ENCODE measurements around the gene HEPN1. TPM values are rescaled to one million over a fixed set of nuclear protein-coding genes. Genes with fewer than 3 reads are reported as not detected.

The HEPN1 gene
- total and polyA plus RNA-seq, 2 of the 4 experiments (the other 2 are of a cell fraction): not detected

DNA sequence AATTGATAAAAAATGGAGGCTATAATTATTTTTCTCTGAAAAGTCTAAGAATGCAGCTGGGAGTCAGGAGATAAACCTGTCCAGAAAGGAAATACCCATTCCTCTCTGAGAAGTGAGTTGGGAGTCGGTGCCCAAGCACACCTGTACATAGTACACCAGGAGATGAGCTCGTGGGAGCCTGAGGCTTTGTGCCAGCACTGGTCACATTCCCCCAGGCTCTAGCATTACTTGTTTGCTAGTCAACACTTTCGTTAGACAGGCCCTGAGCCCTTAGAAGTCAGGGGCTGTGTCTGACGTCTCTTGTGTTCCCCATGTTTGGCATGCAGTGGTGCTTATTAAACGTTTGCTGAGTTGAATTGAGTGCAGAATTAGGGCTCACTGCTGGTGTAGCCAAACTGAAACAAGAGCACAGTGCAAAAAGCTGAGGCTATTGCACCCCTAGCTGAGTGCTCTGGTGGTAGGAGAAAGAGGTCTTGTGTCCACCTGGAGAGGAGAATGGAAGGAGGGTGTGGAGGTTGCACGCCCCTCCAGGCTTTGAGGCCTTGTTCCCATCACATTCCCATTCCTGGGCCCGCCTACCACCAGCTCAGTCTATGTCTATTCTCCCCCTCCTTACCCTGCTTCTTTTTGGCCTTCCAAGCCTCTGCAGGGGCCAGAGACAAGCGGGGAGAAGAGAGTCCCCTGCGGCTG lies 28.2 kb upstream of the HEPN1 start:
- H2BK20ac ChIP-seq (ENCODE audit: low read depth, low read length): no peak overlapping the region
- H3K4ac ChIP-seq (ENCODE audit: low read depth, low read length): no peak overlapping the region
- H2BK15ac ChIP-seq (ENCODE audit: low read depth, low read length): no peak overlapping the region
- no peak overlapping the region for H4K5ac ChIP-seq (ENCODE audit: low read depth, low read length)
- H3K9me1 ChIP-seq (ENCODE audit: insufficient read depth, low read length): 0 out of 2 replicates have a peak, but pooled peaks cover 3% of the 10 kb centered on the region
- ATAC-seq (ENCODE audit: low read depth) (no peak), DNase-seq (no peak)
- no peak overlapping the region for H4K91ac ChIP-seq (ENCODE audit: insufficient read depth, low read depth, low read length)
- no peaks in the 10 kb centered on the region for H3K9me3 ChIP-seq (ENCODE audit: control insufficient read depth, insufficient read depth, low read length)
- intact Hi-C loops (cut with micrococcal nuclease): no loop called here
- no peaks in the 10 kb centered on the region for H3K27me3 ChIP-seq (ENCODE audit: control insufficient read depth, insufficient read depth, low read length)
- no peaks in the 10 kb centered on the region for H3K36me3 ChIP-seq (ENCODE audit: control insufficient read depth, insufficient read depth, low read length)
- no peak for TF ChIP-seq NFE2L2 (IDR thresholded peaks at IDR 0.05; ENCODE audit: low read depth, low read length)
- no peak for TF ChIP-seq MAZ (IDR thresholded peaks at IDR 0.05; ENCODE audit: borderline replicate concordance, low read depth, low read length)
- no peak for TF ChIP-seq MXI1 (IDR thresholded peaks at IDR 0.05; ENCODE audit: borderline replicate concordance, low read depth, low read length)
- TF ChIP-seq MAFK (IDR thresholded peaks at IDR 0.05; ENCODE audit: low read depth, low read length): no peak
- no peak for TF ChIP-seq RCOR1 (IDR thresholded peaks at IDR 0.05; ENCODE audit: insufficient replicate concordance, low read length)
- no peak for TF ChIP-seq BHLHE40 (IDR thresholded peaks at IDR 0.05; ENCODE audit: low read depth, low read length)
- H4K20me1 ChIP-seq (ENCODE audit: insufficient read depth, low read length): no peaks in the 10 kb centered on the region
- H2BK120ac ChIP-seq (ENCODE audit: low read depth, low read length): no peak overlapping the region
- no peak overlapping the region for H3K4me2 ChIP-seq (ENCODE audit: low read depth, low read length)
- H2AK9ac ChIP-seq (replicated peaks; ENCODE audit: low read depth, low read length, poor library complexity): no peak overlapping the region
- in situ Hi-C loops (cut with MboI; ENCODE audit: low sequenced_read_pairs): no loop called here
- H3K56ac ChIP-seq (ENCODE audit: extremely low read depth, insufficient read depth, low read length): no peak overlapping the region
- no peak overlapping the region for H3K27ac ChIP-seq (ENCODE audit: insufficient read depth, low read length)
- H3K4me1 ChIP-seq (ENCODE audit: control insufficient read depth, insufficient read depth, low read length): peaks cover 2% of the 10 kb centered on the region; the same call in 1 of the 2 replicates
- no peak overlapping the region for H4K8ac ChIP-seq (ENCODE audit: low read depth in 2 of 2, low read length in 2 of 2)
- H3K23ac ChIP-seq (ENCODE audit: low read depth, low read length): no peak overlapping the region
- dilution Hi-C loops (cut with HindIII; ENCODE audit: low sequenced_read_pairs, unreplicated experiment): no loop called here
- WGBS, 2 experiments (ENCODE audit: extremely low coverage in 2 of 2, insufficient read length in 1 of 2): 60% methylated on average over 4 of the region's 9 CpGs; no CpG with 5 or more reads in 1 of the 2 experiments
- no TSS peak for BruUV-seq (replicated peaks)
- ChIA-PET POLR2A (ENCODE audit: unreplicated experiment) (interaction anchor here (0.7 kb wide), 1 partner anchor 498 kb away, joined by 3 read pairs; no protein-coding TSS in a partner anchor), CTCF (interaction anchor here (0.6 kb wide), 1 partner anchor 1550 kb away, joined by 3 read pairs; no protein-coding TSS in a partner anchor)
- H3K4me3 ChIP-seq (ENCODE audit: insufficient read depth, low read depth, low read length): no peak overlapping the region
- H3K79me1 ChIP-seq (ENCODE audit: low read depth in 1 of 2, low read length in 2 of 2): no peaks in the 10 kb centered on the region
- no peak overlapping the region for H2AFZ ChIP-seq (replicated peaks; ENCODE audit: low read length, poor library complexity)
- H2BK5ac ChIP-seq (ENCODE audit: low read depth, low read length, poor library complexity, severe bottlenecking): no peak overlapping the region
- no peak overlapping the region for H3K14ac ChIP-seq (replicated peaks; ENCODE audit: low read depth, low read length)
- H3K18ac ChIP-seq (ENCODE audit: low read depth, low read length): no peak overlapping the region
- no peak overlapping the region for H2AK5ac ChIP-seq (ENCODE audit: low read depth, low read length)
- no peak overlapping the region for H3K9ac ChIP-seq (ENCODE audit: low read depth, low read length)

All from IMR-90 (cell line).